Measurements from ENCODE around the gene ATP6V0C. TPM values are rescaled to one million over a fixed set of nuclear protein-coding genes. Genes with fewer than 3 reads are reported as not detected.

Gene ATP6V0C
- 67.4 and 80.2 TPM in 2 replicates for total RNA-seq (2014; rRNA removed)
- percentile 54 among the genes with signal in this experiment for Bru-seq, nascent RNA
- BruChase-seq, experiment 1, labeled RNA remaining after a 6-hour chase = percentile 50 among the genes with signal in this experiment
- BruChase-seq, experiment 2, labeled RNA remaining after a 2-hour chase = percentile 56 among the genes with signal in this experiment
- long read RNA-seq, transcript ATP6V0C-201 (3 exons, 1,175 nt) = major isoform, 76 of 77 reads
- long read RNA-seq, partial matches to known transcripts = 0 of 77 reads
- long read RNA-seq, other reads (novel, unspliced or antisense) = 0 of 77 reads

- intact Hi-C loops (cut with micrococcal nuclease) = no loop called here
Observed at GRCh38 chr16:2513405-2514332, at the start of gene ATP6V0C. Gene ATP6V0C, plus strand, starts transcription at chr16:2513952. Its CDS starts 152 bp downstream, at chr16:2514104.

GRCh38 chr16:2464333-2464732 is 49.4 kb upstream of the ATP6V0C start:
- Histone ChIP-seq H3K27ac (ENCODE audit: low read length) (no peak overlapping the region), H3K4me3 (ENCODE audit: low read length) (no peak overlapping the region), H3F3A (ENCODE audit: low read length, unreplicated experiment) (no peaks in the 10 kb centered on the region), H3K79me2 (ENCODE audit: low read length) (peaks cover 14% of the 10 kb centered on the region), H3K9ac (ENCODE audit: low read length) (no peak overlapping the region), H3K27me3 (ENCODE audit: low read length) (no peaks in the 10 kb centered on the region), H2AFZ (ENCODE audit: low read length) (no peak overlapping the region), H3K36me3 (ENCODE audit: low read depth, low read length) (no peaks in the 10 kb centered on the region), H3K4me2 (ENCODE audit: low read length) (no peak overlapping the region), H4K20me1 (ENCODE audit: low read length) (no peaks in the 10 kb centered on the region), H3K4me1 (ENCODE audit: insufficient read depth, low read length) (peaks cover 21% of the 10 kb centered on the region), H3K9me2 (replicated peaks; ENCODE audit: low read length) (no peaks in the 10 kb centered on the region), H3K9me3 (ENCODE audit: low read length) (no peaks in the 10 kb centered on the region)
- DNase-seq (no peak), ATAC-seq (no peak)
- no TSS peak for BruUV-seq (replicated peaks)
- POLR2A ChIA-PET (ENCODE audit: unreplicated experiment) = no interaction called here
- CTCF ChIA-PET = no interaction called here
- intact Hi-C loops (cut with micrococcal nuclease) = no loop called here
- no peak for TF ChIP-seq CTCF (conservative IDR thresholded peaks at IDR 0.05; ENCODE audit: low read depth, low read length)
- TF ChIP-seq EZH2phosphoT487 (IDR thresholded peaks at IDR 0.05; ENCODE audit: borderline replicate concordance, low read length) = no peak
- no peak for TF ChIP-seq EZH2 (IDR thresholded peaks at IDR 0.05; ENCODE audit: low read length, unreplicated experiment)

More at GRCh38 chr16:2513405-2514332, at the start of gene ATP6V0C:
- H3K27ac ChIP-seq (ENCODE audit: low read length) = peak within 1 kb of the TSS; percentile 55; the same call in 1 of the 2 replicates
- peak within 1 kb of the TSS; percentile 99 for H3K4me2 ChIP-seq (ENCODE audit: low read length)
- no peaks in the 10 kb centered on the region for H3F3A ChIP-seq (ENCODE audit: low read length, unreplicated experiment)
- peaks cover 39% of the 10 kb centered on the region for H4K20me1 ChIP-seq (ENCODE audit: low read length)
- ATAC-seq = peak; percentile 90
- no peaks in the 10 kb centered on the region for H3K27me3 ChIP-seq (ENCODE audit: low read length)
- ChIA-PET POLR2A (ENCODE audit: unreplicated experiment) (no interaction called here), CTCF (no interaction called here)
- peaks cover 48% of the 10 kb centered on the region for H3K79me2 ChIP-seq (ENCODE audit: low read length)
- peaks cover 26% of the 10 kb centered on the region for H3K4me1 ChIP-seq (ENCODE audit: insufficient read depth, low read length)
- BruUV-seq (replicated peaks) = no TSS peak
- H3K9ac ChIP-seq (ENCODE audit: low read length) = peak within 1 kb of the TSS; percentile 90
- peak within 1 kb of the TSS; percentile 81 for H3K4me3 ChIP-seq (ENCODE audit: low read length)
- no peaks in the 10 kb centered on the region for H3K36me3 ChIP-seq (ENCODE audit: low read depth, low read length)
- no peak for TF ChIP-seq CTCF (conservative IDR thresholded peaks at IDR 0.05; ENCODE audit: low read depth, low read length)
- TF ChIP-seq EZH2phosphoT487 (IDR thresholded peaks at IDR 0.05; ENCODE audit: borderline replicate concordance, low read length) = no peak
- H3K9me2 ChIP-seq (replicated peaks; ENCODE audit: low read length) = no peaks in the 10 kb centered on the region
- peak; percentile 88 for DNase-seq
- no peaks in the 10 kb centered on the region for H3K9me3 ChIP-seq (ENCODE audit: low read length)
- peak within 1 kb of the TSS; percentile 71; the same call in 1 of the 2 replicates for H2AFZ ChIP-seq (ENCODE audit: low read length)

All from PC-3 (cell line).